ENCODE measurements around the gene WARS2.

DNA sequence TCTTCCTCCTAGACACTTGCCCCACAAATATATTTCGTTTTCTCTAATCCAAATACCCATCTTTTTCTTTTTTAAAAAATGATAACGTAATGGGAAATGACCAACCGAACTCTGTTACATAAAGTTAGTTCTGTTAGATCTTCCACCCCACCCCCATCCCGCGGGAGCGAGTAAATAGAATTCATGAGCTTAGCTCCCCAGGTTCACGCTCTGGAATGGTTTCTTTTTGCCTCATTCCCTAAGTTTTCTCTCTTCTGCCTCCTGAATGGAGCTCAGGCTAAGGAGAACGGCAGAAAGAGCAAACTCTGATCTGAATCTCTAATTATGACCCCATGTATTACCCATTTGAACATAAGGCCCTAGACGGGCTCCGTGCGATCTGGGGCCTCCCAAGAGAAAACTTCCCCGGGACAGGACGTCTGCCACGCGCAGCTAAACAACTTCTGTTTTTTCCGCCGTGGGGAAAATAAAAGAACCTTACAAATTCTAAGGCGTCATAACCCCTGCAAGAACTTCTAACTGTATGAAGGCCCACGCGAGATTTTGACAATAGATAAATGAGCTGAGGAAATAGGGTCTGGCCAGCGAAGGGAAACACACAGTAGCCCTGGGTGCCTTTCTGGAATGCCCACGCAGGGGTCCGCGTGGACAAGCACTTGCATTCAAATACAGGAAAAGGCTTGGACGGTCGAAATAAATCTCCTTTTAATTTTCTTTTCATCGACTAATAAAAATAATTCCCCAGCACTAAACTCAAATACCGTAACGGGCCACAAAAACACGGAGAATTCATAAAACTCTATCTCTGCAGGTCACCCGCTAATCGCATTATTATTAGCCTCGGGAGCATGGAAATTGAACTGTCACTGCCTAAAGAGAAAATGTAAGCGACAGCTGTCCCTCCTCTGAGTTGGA is 154.6 kb downstream of the WARS2 start:
- TF ChIP-seq POLR2AphosphoS5 (IDR thresholded peaks at IDR 0.05; ENCODE audit: low read depth, low read length) (no peak), TAF1 (IDR thresholded peaks at IDR 0.05; ENCODE audit: borderline replicate concordance, insufficient read depth, low read length) (no peak)
